Stromal cell of bone marrow (primary cell): ENCODE results near the gene TAS2R10.
"Not testable (repeated sequence)": the region's sequence is repeated elsewhere in the genome, so short reads cannot be mapped to it uniquely, and the experiment has no call there.

Experiments used
- DNase-seq: peaks from one replicate; pipeline ENCODE4 v3.0.0-alpha.2; 2012; ENCODE audit warnings: low read depth

Gene TAS2R10, protein sequence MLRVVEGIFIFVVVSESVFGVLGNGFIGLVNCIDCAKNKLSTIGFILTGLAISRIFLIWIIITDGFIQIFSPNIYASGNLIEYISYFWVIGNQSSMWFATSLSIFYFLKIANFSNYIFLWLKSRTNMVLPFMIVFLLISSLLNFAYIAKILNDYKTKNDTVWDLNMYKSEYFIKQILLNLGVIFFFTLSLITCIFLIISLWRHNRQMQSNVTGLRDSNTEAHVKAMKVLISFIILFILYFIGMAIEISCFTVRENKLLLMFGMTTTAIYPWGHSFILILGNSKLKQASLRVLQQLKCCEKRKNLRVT

DNA sequence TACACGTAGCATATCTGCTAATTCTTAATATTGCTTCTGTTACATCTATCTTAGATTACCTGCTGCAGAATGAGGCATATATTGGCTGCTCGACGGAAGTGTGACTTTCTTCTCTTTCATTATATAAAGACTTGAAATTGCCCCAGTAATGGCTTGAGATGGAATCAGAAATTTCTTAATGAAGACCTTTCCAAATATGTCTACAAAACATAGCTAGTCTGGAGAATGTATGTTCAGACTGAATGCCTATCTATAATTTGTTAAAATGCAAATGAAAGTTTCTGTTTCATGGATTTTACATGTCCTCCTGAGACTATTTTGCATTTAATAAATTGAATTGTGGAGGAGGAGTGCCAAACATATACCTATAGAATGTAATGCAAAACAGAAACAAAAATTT is at the start of gene TAS2R10:
TAS2R10 (minus strand) TSS at position 101 of the 400 bp plus-strand sequence; CDS start at position 12, 89 bp downstream.
- DNase-seq: no peak

DNA sequence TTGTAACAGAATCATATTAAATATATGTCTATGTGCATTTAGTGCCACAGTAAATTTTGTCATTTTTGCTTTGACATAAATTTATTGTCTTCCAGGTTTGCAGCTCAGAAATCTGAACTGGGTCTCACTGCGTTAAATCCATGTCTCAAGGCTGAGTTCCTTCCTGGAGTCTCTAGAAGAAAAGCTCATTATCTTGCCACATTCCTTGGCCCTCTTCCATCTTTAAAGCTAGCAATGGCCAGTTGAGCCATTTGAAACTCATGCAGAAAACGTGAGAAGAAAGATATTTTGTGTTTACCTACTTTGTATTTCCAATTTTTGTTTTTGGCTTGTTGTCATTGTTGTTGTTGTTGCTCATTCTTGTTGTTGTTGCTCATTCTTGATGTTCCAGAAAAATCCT is 47.2 kb upstream of the TAS2R10 start:
- no peak for DNase-seq

DNA sequence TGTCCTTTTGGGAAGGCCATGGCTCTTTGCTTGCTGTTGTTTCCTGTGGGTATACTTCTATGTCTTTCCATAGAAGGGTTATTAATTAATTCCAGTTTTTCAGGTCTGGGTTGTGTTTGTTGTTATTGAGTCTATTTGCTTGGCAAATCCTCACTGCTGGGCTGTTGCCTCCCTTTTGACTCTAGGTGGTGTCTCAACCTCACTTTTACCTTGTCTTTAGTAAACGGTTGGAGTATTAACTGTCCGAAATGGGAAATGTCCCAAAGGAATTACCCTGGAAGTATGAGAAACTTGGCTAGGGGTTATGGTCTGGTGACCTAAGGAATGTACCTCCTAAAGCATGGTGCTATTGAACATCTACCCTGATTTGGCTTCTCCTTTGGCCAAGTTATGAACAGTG is 41.2 kb upstream of the TAS2R10 start:
- DNase-seq: no peak

DNA sequence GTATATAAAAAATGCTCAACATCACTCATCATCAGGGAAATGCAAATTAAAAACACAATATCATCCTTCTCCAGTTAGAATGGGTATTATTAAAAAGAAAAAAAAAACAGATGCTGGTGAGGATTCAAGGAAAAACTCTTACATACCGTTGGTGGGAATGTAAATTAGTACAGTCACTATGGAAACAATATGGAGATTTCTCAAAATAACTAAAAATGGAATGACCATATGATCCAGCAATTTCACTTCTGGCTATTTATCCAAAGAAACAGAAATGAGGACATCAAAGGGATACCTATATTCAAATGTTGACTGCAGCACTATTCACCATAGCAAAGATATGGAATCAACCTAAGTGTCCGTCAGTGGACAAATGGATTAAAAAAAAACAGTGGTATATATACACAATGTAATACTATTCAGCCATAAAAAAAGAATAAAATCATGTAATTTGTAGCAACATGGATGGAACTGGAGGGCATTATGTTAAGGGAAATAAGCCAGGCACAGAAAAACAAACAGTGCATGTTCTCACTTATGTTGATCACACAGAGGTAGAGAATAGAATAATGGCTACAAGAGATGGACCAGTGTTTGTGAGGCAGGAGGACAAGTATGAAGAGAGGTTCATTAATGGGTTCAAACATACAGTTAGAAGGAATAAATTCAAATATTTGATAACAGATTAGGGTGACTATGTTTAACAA is 37.5 kb upstream of the TAS2R10 start:
- no peak for DNase-seq

DNA sequence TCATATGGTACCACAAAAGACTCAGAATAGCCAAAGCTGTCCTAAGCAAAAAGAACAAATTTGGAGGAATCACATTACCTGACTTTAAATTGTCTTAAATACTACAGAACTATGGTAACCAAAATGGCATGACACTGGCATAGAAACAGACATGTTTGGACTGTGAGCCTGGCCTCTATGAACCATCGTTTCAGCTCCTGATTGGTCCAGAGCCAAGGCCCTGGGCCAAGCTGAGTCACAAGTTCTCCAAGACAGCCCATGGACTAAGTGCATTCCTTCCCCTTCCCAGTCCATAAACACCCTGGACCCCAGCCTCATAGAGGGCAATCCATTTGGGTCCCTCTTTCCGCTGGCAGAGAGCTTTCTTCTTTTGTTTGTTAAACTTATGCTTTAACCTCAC is 35.2 kb upstream of the TAS2R10 start:
- DNase-seq: no peak

DNA sequence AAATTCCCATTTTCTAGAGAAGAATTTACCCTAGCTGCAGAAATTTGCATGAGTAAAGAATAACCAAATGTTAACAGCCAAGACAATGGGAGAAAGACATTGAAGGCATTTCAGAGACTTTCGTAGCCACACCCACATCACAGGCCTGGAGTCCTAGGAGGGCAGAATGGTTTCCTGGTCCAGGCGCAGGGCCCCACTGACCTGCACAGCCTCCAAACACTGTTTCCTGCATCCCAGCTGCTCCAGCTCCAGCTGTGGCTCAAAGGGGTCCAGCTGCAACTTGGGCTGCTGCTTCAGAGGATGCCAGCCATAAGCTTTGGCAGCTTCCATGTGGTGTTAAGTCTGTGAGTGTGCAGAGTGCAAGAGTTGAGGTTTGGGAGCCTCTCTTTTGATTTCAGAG is 29.6 kb upstream of the TAS2R10 start:
- no peak for DNase-seq

DNA sequence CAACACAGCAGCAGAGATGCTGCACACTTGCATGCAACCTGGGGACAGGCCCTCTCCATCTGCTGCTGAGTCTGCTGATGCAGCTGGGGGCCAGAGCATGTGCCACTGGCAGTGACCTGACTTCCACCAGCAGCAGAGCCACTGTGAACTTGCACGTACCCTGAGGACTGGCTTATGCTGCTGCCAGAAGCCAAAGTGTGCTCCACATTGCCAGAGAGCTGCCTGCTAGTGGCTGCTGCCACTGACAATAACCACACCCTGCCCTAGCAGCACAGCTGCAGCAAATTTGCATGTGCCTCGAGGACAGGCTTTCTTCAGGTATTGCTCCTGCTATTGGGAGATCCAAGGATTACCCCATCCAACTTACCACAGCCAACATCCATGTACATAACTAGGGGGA is 27.6 kb upstream of the TAS2R10 start:
- no peak for DNase-seq

DNA sequence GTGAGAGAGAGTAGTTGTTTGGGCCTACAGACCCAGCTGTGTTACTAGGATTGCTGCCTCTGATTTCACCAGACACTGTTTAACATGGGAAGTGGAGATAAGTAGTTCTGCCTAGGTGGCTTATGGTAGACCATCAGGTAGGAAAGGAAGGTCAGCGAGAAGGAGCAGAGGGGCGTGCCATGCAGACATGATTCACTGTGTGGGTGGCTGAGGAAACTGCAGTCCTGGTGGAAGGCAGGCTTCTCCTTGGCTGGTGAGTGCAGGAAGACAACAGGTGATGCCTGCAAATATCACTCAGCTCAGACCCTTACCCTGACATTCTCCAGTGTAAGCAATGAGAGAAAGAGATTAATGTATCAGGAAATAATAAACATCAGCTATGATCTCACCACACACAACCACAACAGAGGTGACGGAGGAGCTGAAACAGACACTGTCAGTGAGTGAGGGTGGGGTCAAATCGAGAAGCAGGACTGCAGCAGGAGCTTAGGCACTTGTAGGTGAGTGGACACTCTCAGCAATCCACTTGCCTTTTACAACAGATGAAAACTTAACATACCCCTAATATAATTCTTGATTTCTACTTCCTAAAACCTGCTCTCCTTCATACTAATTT is 25.2 kb upstream of the TAS2R10 start:
- no peak for DNase-seq

DNA sequence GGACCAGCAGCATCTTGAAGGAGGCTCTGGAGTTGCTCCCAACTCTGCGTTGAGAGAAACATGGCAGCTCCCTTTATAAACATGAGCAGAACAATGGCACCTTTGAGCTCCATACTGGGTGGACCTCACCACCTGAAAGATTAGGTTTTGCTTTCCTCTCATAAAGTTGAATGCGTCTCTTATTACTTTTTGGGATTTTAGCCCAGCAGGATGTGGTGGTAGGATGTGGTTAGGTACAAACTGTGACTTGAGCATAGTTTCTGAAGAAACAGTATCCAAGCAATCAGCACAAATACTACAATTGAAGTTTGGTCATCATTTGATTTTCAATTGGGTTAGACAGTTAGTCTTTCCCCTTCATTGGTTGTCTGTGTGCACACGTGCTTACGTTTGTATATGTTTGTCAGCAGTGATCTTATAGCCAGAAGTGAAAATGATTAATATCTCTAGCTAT is 23.3 kb upstream of the TAS2R10 start, which contains the start of gene PRR4:
PRR4 (minus strand) TSS at position 51 of the 454 bp plus-strand sequence; CDS start at position 13, 38 bp downstream.
- DNase-seq: no peak

DNA sequence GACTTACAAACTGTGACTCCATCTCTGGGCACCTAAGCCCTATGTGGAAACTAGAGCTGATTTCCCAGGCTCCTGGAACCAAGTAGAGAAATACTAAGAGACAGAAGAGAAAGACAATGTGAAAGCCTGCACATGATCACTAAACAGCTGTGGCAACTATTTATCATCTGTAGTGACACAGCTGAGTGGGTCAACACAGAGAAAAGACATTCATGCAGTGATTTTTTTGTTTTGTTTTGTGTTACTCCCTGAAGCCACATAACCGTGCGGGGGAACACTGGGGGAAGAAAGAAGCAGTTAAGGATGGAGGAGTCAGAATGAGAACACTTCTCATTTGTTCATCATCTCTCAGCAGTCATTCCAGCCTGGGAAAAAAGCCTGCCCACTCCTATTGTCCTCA is 21.6 kb upstream of the TAS2R10 start:
- DNase-seq: no peak

DNA sequence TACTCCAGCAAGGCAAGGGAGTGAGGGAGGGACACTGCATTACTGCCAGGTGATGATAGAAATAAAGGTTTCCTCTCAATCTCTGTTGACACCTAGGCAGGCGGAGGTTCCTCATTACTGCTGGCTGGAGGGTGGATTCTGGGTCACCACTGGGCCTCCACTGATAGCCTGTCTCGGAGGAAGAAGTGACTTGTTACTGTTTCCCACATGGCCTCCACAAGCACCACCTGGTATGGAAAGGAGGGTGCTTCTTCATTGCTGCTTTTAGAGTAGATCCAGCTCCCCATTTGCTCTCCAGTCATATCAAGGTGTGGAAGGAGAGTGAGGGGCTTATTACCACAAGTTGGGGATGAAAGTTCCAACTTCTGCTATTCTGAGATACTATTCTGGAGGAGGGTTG is 16.7 kb upstream of the TAS2R10 start:
- no peak for DNase-seq

DNA sequence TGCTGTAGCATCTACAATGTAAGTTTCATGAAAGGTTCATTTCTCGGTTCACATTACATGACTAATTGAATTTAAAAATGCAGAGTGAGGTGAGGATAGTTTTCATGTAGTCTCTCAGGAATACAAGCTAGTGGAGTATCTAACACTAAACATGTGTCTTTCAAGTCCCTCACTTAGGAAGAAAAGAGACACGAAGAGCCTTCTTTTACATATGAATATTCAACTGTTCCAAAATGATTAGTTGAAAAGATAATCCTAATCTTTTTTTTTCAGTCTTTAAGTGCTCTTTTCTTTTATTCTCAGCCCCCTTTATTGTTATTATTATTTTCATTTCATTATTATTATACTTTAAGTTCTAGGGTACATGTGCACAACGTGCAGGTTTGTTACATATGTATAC is 12.3 kb upstream of the TAS2R10 start:
- DNase-seq: no peak

DNA sequence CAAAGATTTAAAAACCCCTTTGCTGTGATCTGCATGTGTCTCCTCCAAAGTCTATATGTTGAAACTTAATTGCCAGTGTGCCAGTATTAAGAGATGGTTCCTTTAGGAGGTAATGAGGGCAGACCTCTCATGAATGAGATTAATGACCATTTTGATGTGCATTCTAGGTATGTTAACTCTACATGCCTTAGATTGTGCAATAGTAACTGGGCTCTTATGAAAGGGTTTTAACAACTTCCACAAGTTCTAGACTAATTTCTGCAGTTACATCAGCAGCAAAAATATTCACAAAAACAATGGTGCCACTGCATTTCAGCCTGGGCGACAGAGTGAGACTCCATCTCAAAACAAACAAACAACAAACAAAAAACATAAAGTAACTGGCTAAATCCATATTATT is 3.8 kb upstream of the TAS2R10 start:
- no peak for DNase-seq

DNA sequence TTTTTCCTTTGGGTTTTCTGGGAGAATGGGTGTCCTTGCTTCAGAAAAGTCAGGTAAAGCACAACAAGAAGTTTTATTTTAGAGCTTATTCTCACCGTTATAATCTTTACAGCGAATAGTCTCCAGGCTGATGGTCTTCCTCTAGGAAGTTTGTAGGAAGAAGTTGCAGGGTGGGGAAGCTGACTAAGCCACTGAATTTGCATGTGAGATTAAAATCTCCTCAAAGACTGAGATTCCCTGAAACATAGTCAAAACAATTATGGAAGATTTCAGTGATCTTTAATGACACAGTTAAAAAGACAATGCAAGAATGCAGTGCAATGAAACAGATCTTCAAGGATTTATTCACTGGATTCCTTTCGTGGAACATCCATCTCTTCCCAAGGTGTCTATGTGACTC is 1.2 kb downstream of the TAS2R10 start:
- no peak for DNase-seq

DNA sequence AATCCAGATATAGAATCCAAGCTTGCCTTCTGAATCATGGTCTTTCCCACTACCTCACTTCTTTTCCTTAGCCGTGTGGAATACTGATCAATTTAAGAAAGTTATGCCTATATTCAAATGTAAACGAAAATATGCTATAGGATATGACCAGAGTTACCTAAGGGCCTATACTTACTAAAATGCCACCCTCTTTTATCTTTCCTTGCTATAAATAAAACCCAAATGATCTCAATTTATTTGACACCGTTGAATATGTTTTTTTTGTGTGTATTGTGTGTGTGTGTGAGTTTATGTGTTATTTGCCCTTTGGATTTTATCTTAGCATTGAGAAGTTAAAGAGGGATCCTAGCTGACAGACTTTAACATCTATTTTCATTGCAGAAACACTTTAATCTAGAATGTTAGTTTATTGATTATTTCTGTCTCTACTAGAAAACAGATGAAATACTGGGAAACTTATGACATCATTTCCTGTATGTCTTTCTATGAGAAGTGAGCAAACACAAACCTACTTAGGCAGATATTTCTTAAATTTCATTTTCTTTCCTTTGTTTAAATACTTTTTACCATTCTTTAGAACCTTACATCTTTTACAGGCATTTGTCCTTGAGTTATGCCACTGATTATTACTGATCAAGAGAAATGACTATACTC is 14.1 kb downstream of the TAS2R10 start:
- DNase-seq: no peak

DNA sequence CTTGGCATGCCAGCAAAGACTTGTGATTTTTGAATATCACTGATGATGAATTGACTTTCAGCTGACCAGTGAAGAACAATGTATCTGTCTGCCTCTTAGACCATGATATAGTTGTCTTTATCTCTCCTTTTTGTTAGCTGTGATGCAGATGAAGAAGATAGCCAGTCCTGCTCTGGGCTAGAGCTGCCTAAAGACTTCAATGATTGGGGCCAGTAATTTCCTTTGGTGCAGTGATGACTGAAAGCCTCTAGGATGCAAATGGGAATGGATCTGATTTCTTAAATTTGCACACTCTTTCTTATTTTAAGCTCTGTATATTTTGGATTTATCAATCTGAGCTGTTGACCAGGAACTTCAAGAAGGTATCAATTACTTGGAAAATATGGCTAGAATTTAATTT is 16.1 kb downstream of the TAS2R10 start, which contains the start of gene TAS2R9:
TAS2R9 (minus strand) TSS at position 101 of the 400 bp plus-strand sequence; CDS start at position 8, 93 bp downstream.
- no peak for DNase-seq

DNA sequence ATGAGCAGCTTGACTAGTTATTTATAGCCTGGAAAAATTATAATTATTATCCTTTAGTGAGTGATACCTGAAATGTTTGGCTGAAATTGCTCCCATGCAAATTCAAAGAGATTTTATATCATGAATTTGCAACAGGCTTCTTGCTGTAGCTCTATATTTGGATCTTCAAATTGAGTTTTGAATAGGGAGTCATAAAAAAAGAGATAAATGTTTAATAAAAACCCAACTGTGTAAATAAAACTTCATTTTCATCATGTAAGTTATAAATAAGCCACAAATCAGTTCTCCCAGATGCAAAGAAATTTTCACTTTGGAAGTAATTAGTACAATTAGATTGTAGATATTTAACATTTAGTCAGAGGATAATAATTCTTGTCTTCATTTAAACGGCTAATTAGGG is 19.0 kb downstream of the TAS2R10 start, which contains the start of gene TAS2R8:
TAS2R8 (minus strand) TSS at position 101 of the 400 bp plus-strand sequence. CDS start 306 bp downstream, outside the sequence.
- no peak for DNase-seq

DNA sequence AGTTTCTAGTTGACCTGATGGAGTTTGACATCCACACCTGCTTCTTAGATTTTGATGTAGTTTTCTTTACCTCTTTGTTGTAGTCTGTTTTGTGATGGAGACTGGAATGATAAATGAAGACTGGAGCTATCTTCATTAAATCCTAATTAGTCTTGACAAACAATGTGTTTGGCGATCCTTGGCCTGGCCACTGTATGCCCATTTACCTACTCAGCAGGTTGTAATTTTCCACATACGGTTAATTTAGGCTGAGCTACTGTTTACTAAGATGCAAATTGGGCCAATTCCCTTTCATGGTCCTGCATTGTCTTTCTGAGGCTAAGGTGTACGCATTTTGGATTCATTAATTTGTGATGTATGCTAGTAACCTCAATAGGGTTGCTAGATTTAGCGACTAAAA is 23.6 kb downstream of the TAS2R10 start, which contains the start of gene TAS2R7:
TAS2R7 (minus strand) TSS at position 41 of the 400 bp plus-strand sequence. CDS start 57 bp downstream, outside the sequence.
- DNase-seq: no peak

DNA sequence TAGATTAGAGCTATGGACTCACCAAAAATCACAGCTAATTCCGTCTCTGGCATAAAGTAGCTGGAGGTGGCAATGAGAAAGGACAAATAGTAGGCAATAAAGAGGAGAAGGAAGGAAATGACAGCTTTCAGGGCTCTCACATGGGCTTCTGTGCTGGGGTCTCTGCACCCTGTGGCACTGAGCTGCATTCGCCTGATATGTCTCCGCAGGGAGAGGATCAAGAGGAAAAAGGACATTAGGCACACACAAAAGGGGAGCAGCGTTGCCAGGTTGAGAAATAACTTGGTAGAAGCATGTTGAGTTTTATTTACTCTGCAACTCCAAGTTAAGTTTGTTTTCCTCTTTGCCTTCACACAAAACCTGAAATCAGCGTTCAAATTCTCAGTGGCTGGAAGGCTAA is 24.4 kb downstream of the TAS2R10 start:
- no peak for DNase-seq

DNA sequence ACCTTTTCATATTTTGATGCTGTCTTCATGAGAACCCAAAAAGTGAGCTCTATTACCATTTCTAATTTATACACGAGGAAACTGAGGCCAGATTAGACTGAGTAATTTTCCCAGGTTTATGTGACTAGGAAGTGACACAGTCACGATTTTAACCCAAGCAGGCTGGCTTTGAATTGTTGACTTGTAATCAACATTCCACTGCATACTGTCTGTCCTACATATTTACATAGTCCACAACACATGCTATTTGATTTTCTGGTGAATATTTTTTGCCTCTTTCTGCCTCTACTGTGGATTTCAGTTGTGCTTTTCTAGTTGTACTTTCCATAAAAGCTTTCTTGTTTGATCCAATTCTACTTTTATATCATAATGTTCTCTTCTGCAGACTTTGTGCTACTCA is 31.9 kb downstream of the TAS2R10 start:
- DNase-seq: no peak

DNA sequence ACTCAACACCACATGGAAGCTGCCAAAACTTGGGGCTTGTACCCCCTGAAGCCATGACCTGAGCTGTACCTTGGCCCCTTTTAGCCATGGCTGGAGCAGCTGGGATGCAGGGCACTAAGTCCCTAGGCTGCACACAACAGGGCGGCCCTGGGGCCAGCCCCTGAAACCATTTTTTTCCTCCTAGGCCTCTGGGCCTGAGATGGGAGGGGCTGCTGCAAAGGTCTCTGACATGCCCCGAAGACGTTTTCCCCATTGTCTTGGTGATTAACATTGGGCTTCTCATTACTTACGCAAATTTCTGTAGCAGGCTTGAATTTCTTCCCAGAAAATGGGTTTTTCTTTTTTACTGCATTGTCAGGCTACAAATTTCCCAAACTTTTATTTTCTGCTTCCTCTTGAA is 34.4 kb downstream of the TAS2R10 start:
- DNase-seq: not testable (repeated sequence)

DNA sequence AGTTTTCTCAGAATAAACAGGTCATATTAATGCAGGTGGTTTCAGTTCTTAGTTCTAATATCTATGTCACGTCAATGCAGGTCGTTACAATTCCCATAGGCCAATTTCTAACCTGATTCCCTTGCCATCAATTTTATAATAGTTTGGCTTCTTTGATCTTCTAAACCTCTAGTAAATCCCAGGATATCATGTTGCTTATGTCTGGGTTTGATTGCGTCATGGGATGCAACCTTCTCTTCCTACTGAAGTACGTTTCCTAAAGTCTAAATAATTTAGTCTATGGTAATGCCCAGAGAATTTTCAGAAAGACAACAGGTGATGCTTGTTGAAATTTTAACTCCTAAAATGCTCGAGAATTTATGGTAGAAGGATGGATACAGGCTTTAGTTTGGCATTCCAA is 42.9 kb downstream of the TAS2R10 start:
- DNase-seq: no peak
